CD4-positive, alpha-beta memory T cell (primary cell): ENCODE results near the gene CMTM1. TPM values are rescaled to one million over a fixed set of nuclear protein-coding genes. Genes with fewer than 3 reads are reported as not detected.

Experiments
- CTCF ChIA-PET: fragments of 350-600 bp; sonication (Branson Sonifier 250); formaldehyde crosslinking; loops from one replicate; lab custom pipeline; 2021; ENCODE audit warnings: inconsistent platforms; ENCODE audit not compliant: partially characterized antibody; lab: Charles Lee
- POLR2A ChIA-PET: fragments of 350-600 bp; sonication (Branson Sonifier 250); formaldehyde crosslinking; loops from one replicate; lab custom pipeline; 2021; ENCODE audit not compliant: partially characterized antibody; lab: Charles Lee
- DNase-seq, 5 donors: peaks; one replicate each; pipeline versions ENCODE4 v3.0.0 to v3.0.0-alpha.2; 2020 to 2022; ENCODE audit warnings: mixed read lengths in 1 of 5
- H3K27ac ChIP-seq: one replicate; pipeline ENCODE4 v1.7.0; 2013; ENCODE audit warnings: low read depth, low read length
- H3K27me3 ChIP-seq: 2 replicates; pipeline ENCODE4 v1.7.0; 2013; ENCODE audit warnings: mild to moderate bottlenecking, low read length, moderate library complexity; ENCODE audit not compliant: insufficient read depth
- H3K36me3 ChIP-seq: 2 replicates; pipeline ENCODE4 v1.7.0; 2013; ENCODE audit warnings: mild to moderate bottlenecking, low read length, moderate library complexity; ENCODE audit not compliant: insufficient read depth
- H3K4me1 ChIP-seq: 2 replicates; pipeline ENCODE4 v1.7.0; 2013; ENCODE audit warnings: mild to moderate bottlenecking, low read length, moderate library complexity; ENCODE audit not compliant: insufficient read depth
- H3K4me3 ChIP-seq, 2 donors: one replicate each; pipeline ENCODE4 v1.7.0; 2013; ENCODE audit warnings: low read length in 2 of 2, mild to moderate bottlenecking in 1 of 2
- H3K9me3 ChIP-seq, 2 donors: one replicate each; pipeline ENCODE4 v1.7.0; 2013; ENCODE audit warnings: low read length in 2 of 2, control low read depth in 1 of 2; ENCODE audit not compliant: control insufficient read depth in 1 of 2
- H3K27ac Mint-ChIP-seq, 7 donors: one replicate each; pipeline ENCODE4 v1.8.0; 2020 to 2021; ENCODE audit warnings: mixed read lengths in 7 of 7, mild to moderate bottlenecking in 6 of 7, inconsistent platforms in 3 of 7, moderate library complexity in 3 of 7
- H3K27me3 Mint-ChIP-seq, 2 donors: one replicate each; pipeline ENCODE4 v1.8.0; 2020 to 2021; ENCODE audit warnings: mixed read lengths in 2 of 2
- H3K36me3 Mint-ChIP-seq, 2 donors: one replicate each; pipeline ENCODE4 v1.8.0; 2020 to 2021; ENCODE audit warnings: mixed read lengths in 2 of 2, inconsistent platforms in 1 of 2, mild to moderate bottlenecking in 1 of 2
- H3K4me1 Mint-ChIP-seq, 4 donors: one replicate each; pipeline ENCODE4 v1.8.0; 2020 to 2021; ENCODE audit warnings: mixed read lengths in 4 of 4, mild to moderate bottlenecking in 1 of 4
- H3K4me3 Mint-ChIP-seq, 8 donors: one replicate each; pipeline ENCODE4 v1.8.0; 2020 to 2021; ENCODE audit warnings: mixed read lengths in 8 of 8, mild to moderate bottlenecking in 7 of 8, moderate library complexity in 6 of 8, inconsistent platforms in 3 of 8
- H3K9me3 Mint-ChIP-seq, 8 donors: one replicate each; pipeline ENCODE4 v1.8.0; 2020 to 2021; ENCODE audit warnings: mixed read lengths in 8 of 8, mild to moderate bottlenecking in 5 of 8, inconsistent platforms in 3 of 8, moderate library complexity in 1 of 8
- intact Hi-C: fragments of 100-400 bp; cut with micrococcal nuclease; formaldehyde crosslinking; loops from one replicate; pipeline ENCODE4 v1.15.1; 2023
- polyA plus RNA-seq, 2 donors: library from polyadenylated mRNA; unstranded; fragments of 300-500 nt; fragmentation: Illumina TruSeq; gene quantifications; one replicate each; pipeline ENCODE4 v1.2.3, GENCODE V29; 2021
- total RNA-seq, 2 experiments: library from RNA; stranded (reverse); gene quantifications; one replicate each; pipeline ENCODE4 v1.2.3, GENCODE V29; 2021

The CMTM1 gene
- total and polyA plus RNA-seq, 4 experiments from 2014 or later: 0.80 to 13.4 (median 6.9) TPM

DNA sequence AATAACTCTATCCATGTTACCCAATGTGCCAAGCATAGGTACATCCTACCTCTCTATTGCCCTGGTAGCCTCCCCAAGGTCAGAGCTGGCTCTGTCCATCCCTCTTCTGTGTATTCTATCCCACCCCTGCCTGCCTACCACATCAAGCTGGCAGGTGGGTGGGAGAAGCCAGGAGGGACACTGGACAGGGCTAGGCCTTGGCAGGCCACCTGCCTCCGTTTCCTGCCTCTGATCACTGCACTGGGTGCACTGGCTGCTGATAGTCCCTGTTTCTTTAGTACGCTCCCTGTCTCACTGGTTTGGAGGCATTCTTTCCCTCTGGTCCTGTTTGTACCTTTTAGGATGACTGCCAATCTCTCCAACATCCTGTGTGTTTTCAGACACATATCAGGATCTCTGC is 29.0 kb upstream of the CMTM1 start:
- CTCF ChIA-PET: no interaction called here
- no peaks in the 10 kb centered on the region for H3K36me3 ChIP-seq
- DNase-seq: no peak
- no peak overlapping the region for H3K4me3 ChIP-seq
- Mint-ChIP-seq H3K27me3 (no peaks in the 10 kb centered on the region), H3K36me3 (peaks cover 3 to 5% of the 10 kb centered on the region in 2 donors), H3K4me3 (no peak overlapping the region), H3K27ac (peak overlapping the region in 1 of 7 donors; percentile 68), H3K9me3 (no peaks in the 10 kb centered on the region), H3K4me1 (peaks cover 13 to 44% (median 22%) of the 10 kb centered on the region in 4 donors)
- peaks cover 19% of the 10 kb centered on the region for H3K4me1 ChIP-seq
- POLR2A ChIA-PET: interaction anchor here (2.1 kb wide), 1 partner anchor 12 kb away, joined by 8 read pairs; no protein-coding TSS in a partner anchor
- H3K9me3 ChIP-seq: no peaks in the 10 kb centered on the region
- intact Hi-C loops: no loop called here
- H3K27me3 ChIP-seq: no peaks in the 10 kb centered on the region
- H3K27ac ChIP-seq: no peak overlapping the region

DNA sequence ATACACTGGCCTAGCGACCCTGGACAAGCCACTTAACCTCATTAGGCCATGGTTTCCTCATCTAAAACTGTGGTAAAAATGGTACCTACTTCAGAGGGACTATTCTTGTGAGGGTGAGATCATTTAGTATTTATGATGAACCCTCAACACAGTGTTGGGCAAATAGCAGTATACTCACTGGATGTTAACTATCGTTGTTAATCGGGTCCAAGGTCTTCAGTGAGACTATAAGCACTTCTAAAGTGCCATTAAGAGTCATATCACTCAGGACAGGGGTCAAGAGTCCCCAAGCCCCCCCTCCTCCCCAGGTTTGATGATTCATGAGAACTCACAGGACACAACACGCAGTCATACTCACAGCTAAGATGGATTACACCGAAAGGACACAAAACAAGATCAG is 27.3 kb upstream of the CMTM1 start:
- intact Hi-C loops: loop anchor here (2.0 kb wide), 2 partner anchors 14 kb away; partner anchors contain the start of gene CKLF
- ChIA-PET POLR2A (interaction anchor here (2.4 to 19.4 kb wide), 2 partner anchors 12 to 13 kb away, joined by 15 to 440 read pairs; partner anchors contain the start of gene CKLF), CTCF (interaction anchor here (1.7 to 1.9 kb wide), 2 partner anchors 10 to 27 kb away, joined by 5 to 8 read pairs; no protein-coding TSS in a partner anchor)
- no peak for DNase-seq
- H3K9me3 Mint-ChIP-seq: no peaks in the 10 kb centered on the region
- peak overlapping the region in 2 of 8 donors; percentile 29 to 35 for H3K4me3 Mint-ChIP-seq
- no peaks in the 10 kb centered on the region for H3K27me3 Mint-ChIP-seq
- H3K36me3 Mint-ChIP-seq: peaks cover 3% of the 10 kb centered on the region in 2 donors
- H3K27ac Mint-ChIP-seq: peak overlapping the region in 3 of 7 donors; percentile 14 to 82 (median 58)
- no peaks in the 10 kb centered on the region for H3K9me3 ChIP-seq
- no peak overlapping the region for H3K4me3 ChIP-seq
- peaks cover 19% of the 10 kb centered on the region for H3K4me1 ChIP-seq
- peaks cover 13 to 46% (median 22%) of the 10 kb centered on the region in 4 donors for H3K4me1 Mint-ChIP-seq
- no peak overlapping the region for H3K27ac ChIP-seq
- no peaks in the 10 kb centered on the region for H3K27me3 ChIP-seq
- H3K36me3 ChIP-seq: no peaks in the 10 kb centered on the region

DNA sequence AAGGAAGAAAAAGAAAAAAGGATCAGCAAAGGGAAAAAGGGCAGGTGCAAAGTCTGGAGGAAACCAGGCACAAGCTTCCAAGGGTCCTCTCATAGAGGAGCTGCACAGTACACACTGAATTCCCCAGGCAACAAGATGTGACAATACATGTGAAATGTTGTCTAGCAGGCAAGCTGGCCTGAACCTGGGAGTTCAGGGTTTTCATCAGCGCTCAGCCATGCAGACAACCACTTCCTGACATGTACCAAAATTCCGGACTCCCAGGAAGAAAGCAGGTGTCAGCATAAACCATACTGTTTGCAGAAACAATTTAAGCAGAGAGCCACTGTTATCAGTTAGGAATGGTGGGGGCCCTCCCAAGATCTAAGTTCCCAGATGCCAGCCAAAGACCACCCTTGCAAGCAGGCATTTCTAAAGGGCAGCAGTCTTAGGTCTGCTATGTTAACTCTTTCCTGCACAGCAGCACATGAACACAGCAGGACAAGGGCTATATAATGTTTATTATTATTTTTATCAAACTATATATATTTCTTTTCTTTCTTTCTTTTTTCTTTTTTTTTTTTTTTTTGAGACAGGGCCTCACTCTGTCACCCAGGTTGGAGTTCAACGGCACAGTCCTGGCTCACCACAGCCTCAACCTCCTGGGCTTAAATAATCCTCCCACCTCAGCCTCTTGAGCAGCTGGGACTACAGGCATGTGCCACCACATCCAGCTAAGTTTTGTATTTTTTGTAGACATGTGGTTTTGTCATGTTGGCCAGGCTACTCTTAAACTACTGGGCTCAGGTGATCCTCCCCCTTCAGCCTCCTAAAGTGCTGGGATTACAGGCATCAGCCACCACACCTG is 26.4 kb upstream of the CMTM1 start:
- H3K36me3 ChIP-seq: no peaks in the 10 kb centered on the region
- H3K9me3 Mint-ChIP-seq: no peaks in the 10 kb centered on the region
- no peaks in the 10 kb centered on the region for H3K27me3 Mint-ChIP-seq
- ChIA-PET CTCF (interaction anchor here (0.7 to 1.9 kb wide), 4 partner anchors 9 to 28 kb away, joined by 3 to 8 read pairs (median 5); partner anchors contain the start of gene CKLF), POLR2A (interaction anchor here (2.4 to 19.4 kb wide), 2 partner anchors 12 to 13 kb away, joined by 15 to 440 read pairs; partner anchors contain the start of gene CKLF)
- no peak overlapping the region for H3K27ac ChIP-seq
- H3K4me3 ChIP-seq: no peak overlapping the region
- H3K9me3 ChIP-seq: no peaks in the 10 kb centered on the region
- DNase-seq: no peak
- H3K27me3 ChIP-seq: no peaks in the 10 kb centered on the region
- H3K4me3 Mint-ChIP-seq: peak overlapping the region in 7 of 8 donors; percentile 5 to 70 (median 40)
- peaks cover 3% of the 10 kb centered on the region in 2 donors for H3K36me3 Mint-ChIP-seq
- H3K4me1 Mint-ChIP-seq: peaks cover 9 to 46% (median 20%) of the 10 kb centered on the region in 4 donors
- H3K4me1 ChIP-seq: peaks cover 19% of the 10 kb centered on the region
- intact Hi-C loops: loop anchor here (2.0 kb wide), 2 partner anchors 13 to 15 kb away; partner anchors contain the start of gene CKLF
- peak overlapping the region; percentile 25 to 68 (median 62) for H3K27ac Mint-ChIP-seq

DNA sequence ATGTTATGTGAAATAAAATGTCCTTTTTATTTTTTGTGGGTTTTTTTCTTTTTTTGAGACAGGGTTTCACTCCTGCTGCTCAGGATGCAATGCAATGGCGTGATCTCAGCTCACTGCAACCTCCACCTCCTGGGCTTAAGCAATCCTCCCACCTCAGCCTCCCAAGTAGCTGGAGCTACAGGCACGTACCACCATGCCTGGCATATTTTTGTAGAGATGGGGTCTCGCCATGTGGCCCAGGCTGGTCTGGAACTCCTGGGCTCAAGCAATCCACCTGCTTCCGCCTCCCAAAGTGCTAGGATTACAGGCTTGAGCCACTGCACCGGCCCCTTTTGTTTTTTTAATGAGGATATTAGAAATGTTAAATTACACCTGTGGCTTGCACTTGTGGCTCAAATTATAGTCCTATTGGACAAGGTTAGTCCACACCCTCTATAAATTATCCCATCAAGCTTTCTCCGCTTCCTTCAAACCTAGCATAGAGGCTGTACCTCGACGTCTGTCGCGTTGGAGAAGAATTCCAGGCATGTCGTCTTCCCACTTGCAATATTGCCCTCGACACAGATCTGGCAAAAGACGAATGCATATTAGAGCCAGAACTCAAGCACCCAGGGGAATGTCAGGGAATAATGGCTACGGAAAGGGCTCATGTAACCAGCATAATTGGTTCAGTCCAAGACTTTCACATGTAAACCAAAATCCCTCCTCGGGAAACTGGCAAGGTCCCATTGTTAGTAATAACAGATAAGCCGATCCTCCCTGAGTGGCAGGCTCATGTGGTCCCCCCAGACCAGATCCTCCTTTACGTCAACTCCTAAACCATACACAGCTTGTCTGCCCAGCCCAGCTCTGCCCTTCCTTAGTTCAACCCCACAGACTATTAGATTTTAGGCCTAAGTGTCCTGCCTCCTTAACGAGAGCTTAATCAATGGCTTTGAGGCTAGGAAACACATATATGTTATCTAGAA is 24.6 kb upstream of the CMTM1 start:
- H3K4me1 ChIP-seq: peaks cover 19% of the 10 kb centered on the region
- H3K27me3 ChIP-seq: no peaks in the 10 kb centered on the region
- Mint-ChIP-seq H3K4me1 (peaks cover 9 to 41% (median 20%) of the 10 kb centered on the region in 4 donors), H3K36me3 (peaks cover 3% of the 10 kb centered on the region in 2 donors), H3K27me3 (no peaks in the 10 kb centered on the region), H3K4me3 (no peak overlapping the region), H3K9me3 (no peaks in the 10 kb centered on the region), H3K27ac (no peak overlapping the region)
- no peaks in the 10 kb centered on the region for H3K9me3 ChIP-seq
- H3K27ac ChIP-seq: no peak overlapping the region
- CTCF ChIA-PET: interaction anchor here (1.4 to 1.7 kb wide), 2 partner anchors 10 to 48 kb away, joined by 3 to 5 read pairs; no protein-coding TSS in a partner anchor
- no peaks in the 10 kb centered on the region for H3K36me3 ChIP-seq
- intact Hi-C loops: no loop called here
- POLR2A ChIA-PET: interaction anchor here (0.9 to 19.4 kb wide), 5 partner anchors 8 to 21 kb away, joined by 3 to 440 read pairs (median 4); partner anchors contain the start of genes CKLF and TK2
- no peak for DNase-seq
- H3K4me3 ChIP-seq: no peak overlapping the region

DNA sequence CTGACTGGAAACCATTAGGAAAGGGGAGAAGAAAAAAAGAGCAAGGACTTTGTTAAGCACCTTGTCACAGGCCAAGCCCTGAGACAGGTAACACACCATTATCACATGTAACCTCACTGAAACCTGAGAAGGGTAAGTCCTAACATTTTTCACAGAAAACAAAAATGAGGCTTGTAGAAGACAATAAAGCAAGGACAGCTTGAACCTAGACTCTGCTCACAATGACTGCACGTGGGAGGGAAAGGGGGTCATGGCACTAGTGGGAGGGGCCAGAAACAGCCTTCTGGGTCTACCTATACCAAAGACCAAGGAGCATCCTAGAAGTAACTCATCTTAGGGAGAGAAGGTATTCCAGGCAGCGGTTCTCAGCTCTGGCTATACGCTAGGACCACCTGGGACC is 23.8 kb upstream of the CMTM1 start:
- Mint-ChIP-seq H3K27ac (no peak overlapping the region), H3K36me3 (peaks cover 2 to 3% of the 10 kb centered on the region in 2 donors), H3K27me3 (no peaks in the 10 kb centered on the region), H3K4me1 (peaks cover 10 to 44% (median 24%) of the 10 kb centered on the region in 4 donors), H3K9me3 (no peaks in the 10 kb centered on the region), H3K4me3 (no peak overlapping the region)
- intact Hi-C loops: no loop called here
- peaks cover 22% of the 10 kb centered on the region for H3K4me1 ChIP-seq
- no peak overlapping the region for H3K27ac ChIP-seq
- H3K27me3 ChIP-seq: no peaks in the 10 kb centered on the region
- no peaks in the 10 kb centered on the region for H3K9me3 ChIP-seq
- ChIA-PET POLR2A (interaction anchor here (1.6 to 19.4 kb wide), 3 partner anchors 10 to 20 kb away, joined by 4 to 440 read pairs (median 16); partner anchors contain the start of gene CKLF), CTCF (interaction anchor here (1.4 to 1.7 kb wide), 2 partner anchors 9 to 47 kb away, joined by 3 to 5 read pairs; no protein-coding TSS in a partner anchor)
- H3K36me3 ChIP-seq: no peaks in the 10 kb centered on the region
- DNase-seq: no peak
- H3K4me3 ChIP-seq: no peak overlapping the region

DNA sequence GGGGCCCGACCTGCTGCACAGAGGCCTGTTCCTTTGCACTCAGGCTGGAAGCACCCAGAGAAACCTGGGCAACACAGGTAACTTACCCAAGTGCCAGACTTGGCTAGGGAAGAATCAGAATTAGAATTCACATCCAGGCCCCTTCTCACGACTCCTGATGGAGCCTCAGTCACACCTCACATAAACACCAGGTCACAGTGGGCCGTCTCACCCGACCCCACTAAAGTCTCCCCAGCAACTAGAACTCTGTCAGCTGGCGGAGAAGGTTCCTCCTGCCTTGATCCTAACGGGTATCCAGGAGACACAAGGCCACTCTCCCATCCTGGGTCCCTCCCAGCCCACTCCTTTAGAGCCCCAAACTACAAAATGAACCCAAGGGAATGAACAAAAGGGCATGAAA is 22.7 kb upstream of the CMTM1 start:
- H3K4me1 ChIP-seq: peaks cover 34% of the 10 kb centered on the region
- no peak for DNase-seq
- no peaks in the 10 kb centered on the region for H3K9me3 ChIP-seq
- Mint-ChIP-seq H3K27ac (peak overlapping the region in 4 of 7 donors; percentile 36 to 84 (median 61)), H3K27me3 (no peaks in the 10 kb centered on the region), H3K4me1 (peaks cover 18 to 48% (median 33%) of the 10 kb centered on the region in 4 donors), H3K36me3 (peaks cover 0 to 2% of the 10 kb centered on the region in 2 donors), H3K9me3 (no peaks in the 10 kb centered on the region), H3K4me3 (no peak overlapping the region)
- no peak overlapping the region for H3K4me3 ChIP-seq
- ChIA-PET POLR2A (interaction anchor here (1.6 to 19.4 kb wide), 3 partner anchors 9 to 19 kb away, joined by 4 to 440 read pairs (median 16); partner anchors contain the start of gene CKLF), CTCF (interaction anchor here (1.8 kb wide), 1 partner anchor 32 kb away, joined by 4 read pairs; no protein-coding TSS in a partner anchor)
- no peaks in the 10 kb centered on the region for H3K27me3 ChIP-seq
- intact Hi-C loops: no loop called here
- no peaks in the 10 kb centered on the region for H3K36me3 ChIP-seq
- no peak overlapping the region for H3K27ac ChIP-seq
